ENCODE data around the gene MTHFD2.
"Not testable (repeated sequence)": the region's sequence is repeated elsewhere in the genome, so short reads cannot be mapped to it uniquely, and the experiment has no call there.

Gene MTHFD2

DNA sequence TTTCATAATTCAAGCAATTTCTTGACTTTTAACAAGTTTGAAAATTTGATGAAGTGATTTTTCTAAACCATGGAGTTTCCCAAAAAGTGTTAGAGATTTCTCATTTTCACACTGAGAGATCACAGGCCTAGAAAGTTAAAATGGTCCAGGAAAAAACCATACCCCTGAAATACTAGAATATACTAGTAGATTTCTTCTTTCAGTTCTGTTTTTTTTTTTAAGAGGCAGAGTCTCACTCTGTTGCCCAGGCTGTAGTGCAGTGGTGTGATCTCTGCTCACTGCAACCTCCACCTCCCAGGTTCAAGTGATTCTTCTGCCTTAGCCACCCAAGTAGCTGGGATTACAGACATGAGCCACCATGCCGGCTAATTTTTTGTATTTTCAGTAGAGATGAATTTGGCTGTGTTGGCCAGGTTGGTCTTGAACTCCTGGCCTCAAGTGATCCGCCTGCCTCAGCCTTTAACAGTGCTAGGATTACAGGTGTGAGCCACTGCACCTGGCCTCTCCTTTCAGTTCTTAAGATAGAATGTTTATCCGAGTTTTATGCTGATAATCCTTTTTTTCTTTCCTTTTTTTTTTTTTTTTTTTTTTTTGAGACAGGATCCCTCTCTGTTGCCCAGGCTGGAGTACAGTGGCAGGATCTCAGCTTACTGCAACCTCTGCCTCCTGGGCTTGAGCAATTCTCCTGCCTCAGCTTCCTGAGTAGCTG, 14.4 kb downstream of the MTHFD2 start:
- TF ChIP-seq CTCF (conservative IDR thresholded peaks at IDR 0.05; ENCODE audit: low read depth) = no peak
- CTCF ChIA-PET = no interaction called here
- DNase-seq (ENCODE audit: low spot score) = no peak
- POLR2A ChIA-PET (ENCODE audit: low non-redundant PET) = no interaction called here
- no peak overlapping the region for H3K27ac ChIP-seq

- POLR2A ChIA-PET (ENCODE audit: low non-redundant PET); CTCF ChIA-PET; H3K27ac ChIP-seq; DNase-seq (ENCODE audit: low spot score): not testable (repeated sequence)
Observed at GRCh38 chr2:74215771-74216170, 17.4 kb downstream of the MTHFD2 start.

DNA sequence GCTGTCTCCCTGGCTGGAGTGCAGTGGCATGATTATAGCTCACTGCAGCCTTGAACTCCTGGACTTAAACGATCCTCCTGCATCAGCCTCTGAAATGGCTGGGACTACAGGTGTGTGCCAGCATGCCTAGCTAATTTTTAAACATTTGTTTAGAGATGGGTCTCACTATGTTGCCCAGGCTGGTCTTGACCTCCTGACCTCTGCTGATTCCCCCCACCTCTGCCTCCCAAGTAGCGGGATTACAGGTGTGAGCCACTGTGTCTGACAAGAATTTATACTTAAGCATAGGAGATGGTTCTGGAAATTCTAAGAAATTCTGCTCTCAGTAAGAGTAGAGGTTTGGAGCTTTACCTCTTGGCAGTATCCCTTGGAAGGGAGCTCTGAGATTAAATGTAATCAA, 18.2 kb downstream of the MTHFD2 start:
- ChIA-PET POLR2A (ENCODE audit: low non-redundant PET) (no interaction called here), CTCF (no interaction called here)

GRCh38 chr2:74219846-74220486, 21.6 kb downstream of the MTHFD2 start:
- no peak for DNase-seq (ENCODE audit: low spot score)
- ChIA-PET CTCF (no interaction called here), POLR2A (ENCODE audit: low non-redundant PET) (interaction anchor here (0.7 kb wide), 1 partner anchor 87 kb away, joined by 5 read pairs; no protein-coding TSS in a partner anchor)
- H3K27ac ChIP-seq = no peak overlapping the region
- TF ChIP-seq CTCF (conservative IDR thresholded peaks at IDR 0.05; ENCODE audit: low read depth) = no peak

More for the DNA sequence above, 18.2 kb downstream of the MTHFD2 start:
- DNase-seq (ENCODE audit: low spot score) = no peak
- no peak for TF ChIP-seq CTCF (conservative IDR thresholded peaks at IDR 0.05; ENCODE audit: low read depth)
- H3K27ac ChIP-seq = no peak overlapping the region

DNA sequence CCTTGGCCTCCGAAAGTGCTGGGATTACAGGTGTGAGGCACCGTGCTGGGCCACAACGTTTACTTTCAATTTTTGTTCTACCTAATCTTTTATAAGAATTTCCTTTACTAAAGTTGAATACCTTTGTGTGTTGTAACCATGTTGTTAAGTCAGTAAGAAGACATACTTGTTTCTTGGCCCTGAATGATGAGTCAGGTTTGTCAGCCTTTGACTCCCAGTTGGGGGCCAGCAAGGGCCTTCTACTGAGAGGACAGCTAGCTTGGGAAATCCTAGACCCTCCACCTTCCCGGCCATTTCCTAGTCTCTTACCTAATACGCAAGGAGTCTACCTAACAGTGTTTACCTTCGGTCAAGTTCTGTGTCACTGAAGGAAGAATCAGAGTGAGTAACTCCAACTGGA, 22.7 kb downstream of the MTHFD2 start:
- ChIA-PET POLR2A (ENCODE audit: low non-redundant PET) (no interaction called here), CTCF (no interaction called here)
- no peak overlapping the region for H3K27ac ChIP-seq
- DNase-seq (ENCODE audit: low spot score) = no peak
- no peak for TF ChIP-seq CTCF (conservative IDR thresholded peaks at IDR 0.05; ENCODE audit: low read depth)

DNA sequence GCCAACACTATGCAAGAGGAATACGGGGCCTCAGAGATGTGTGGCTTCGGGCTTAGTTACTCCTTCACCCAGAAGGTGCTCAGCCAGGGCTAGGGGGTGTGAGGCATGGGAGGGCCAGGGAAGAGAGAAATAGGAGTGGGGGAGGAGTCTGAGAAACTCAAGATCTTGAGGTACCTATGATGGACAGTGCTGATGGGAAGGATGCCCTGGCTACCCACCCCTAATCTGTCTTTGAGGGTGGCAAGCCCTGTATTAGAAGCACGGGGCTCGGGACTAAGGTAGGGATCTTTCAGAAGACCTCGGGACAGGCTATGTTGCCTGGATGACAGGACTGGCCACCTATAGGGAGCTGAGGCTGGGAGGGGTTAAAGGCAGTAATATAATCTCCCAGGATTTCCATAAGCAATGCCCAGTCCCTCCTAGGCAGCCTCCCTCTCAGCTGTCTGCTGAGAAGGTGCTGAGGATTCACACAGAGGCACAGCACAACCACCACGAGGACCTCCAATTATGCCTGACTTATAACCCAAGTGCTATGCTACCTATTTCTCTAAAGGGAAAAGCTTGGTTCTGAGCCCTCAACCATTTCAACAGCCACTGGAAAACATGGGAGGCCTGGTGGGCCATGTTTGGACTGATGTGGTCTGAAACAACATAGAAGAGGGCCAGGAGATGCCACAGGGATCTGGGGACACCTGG, 23.3 kb downstream of the MTHFD2 start:
- no peak for DNase-seq (ENCODE audit: low spot score)
- H3K27ac ChIP-seq = peak overlapping the region; percentile 12; the same call in 1 of the 2 replicates
- ChIA-PET POLR2A (ENCODE audit: low non-redundant PET) (no interaction called here), CTCF (interaction anchor here (0.8 kb wide), 1 partner anchor 33 kb away, joined by 3 read pairs; no protein-coding TSS in a partner anchor)
- TF ChIP-seq CTCF (conservative IDR thresholded peaks at IDR 0.05; ENCODE audit: low read depth) = no peak

DNA sequence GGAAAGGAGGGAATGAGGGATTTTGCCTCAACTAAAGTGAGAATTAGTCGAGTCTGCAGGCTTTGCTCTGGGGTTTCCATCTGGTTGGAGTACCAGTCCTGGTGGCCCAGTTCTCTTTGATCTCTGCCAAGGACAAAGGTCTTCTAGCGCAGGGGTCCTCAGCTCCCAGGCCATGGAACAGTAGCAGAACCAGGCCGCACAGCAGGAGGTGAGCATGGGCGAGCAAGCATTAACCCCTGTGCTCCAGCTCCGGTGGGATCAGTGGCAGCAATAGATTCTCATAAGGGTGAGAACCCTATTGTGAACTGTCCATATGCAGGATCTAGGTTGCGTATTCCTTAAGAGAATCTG, 23.9 kb downstream of the MTHFD2 start:
- no peak for TF ChIP-seq CTCF (conservative IDR thresholded peaks at IDR 0.05; ENCODE audit: low read depth)
- H3K27ac ChIP-seq = peak overlapping the region; percentile 12; the same call in 1 of the 2 replicates
- POLR2A ChIA-PET (ENCODE audit: low non-redundant PET) = no interaction called here
- CTCF ChIA-PET = interaction anchor here (0.6 to 0.8 kb wide), 2 partner anchors 24 to 34 kb away, joined by 3 to 4 read pairs; partner anchors contain the start of gene MTHFD2
- no peak for DNase-seq (ENCODE audit: low spot score)
